H1 (cell line): ENCODE data around the gene TRAIP. TPM values are rescaled to one million over a fixed set of nuclear protein-coding genes. Genes with fewer than 3 reads are reported as not detected.

Experiments
- CTCF ChIA-PET: fragments of 300-600 bp; sonication (Branson Sonifier 250); formaldehyde crosslinking; loops from one replicate; lab custom pipeline; 2021; ENCODE audit not compliant: partially characterized antibody; lab: Charles Lee
- POLR2A ChIA-PET: fragments of 300-600 bp; sonication (Branson Sonifier 250); formaldehyde crosslinking; loops from one replicate; lab custom pipeline; 2021; ENCODE audit warnings: inconsistent platforms; ENCODE audit not compliant: partially characterized antibody; lab: Charles Lee
- DNase-seq, 2 experiments: peaks; one replicate each; pipeline versions ENCODE4 v3.0.0 to v3.0.0-alpha.2; 2010 to 2022; ENCODE audit warnings: low spot score in 2 of 2, low read depth in 1 of 2, mixed read lengths in 1 of 2
- FAIRE-seq: peaks from 2 replicates; lab custom pipeline; 2011; peaks lifted over from hg19 to GRCh38; lab: Jason Lieb, UNC
- H2AFZ ChIP-seq: 2 replicates; pipeline ENCODE4 v1.8.1; 2012; ENCODE audit warnings: low read length, inconsistent platforms
- H2AK5ac ChIP-seq: 2 replicates; pipeline ENCODE4 v1.6.1; 2013; ENCODE audit warnings: low read depth, low read length
- H2BK120ac ChIP-seq: replicated peaks from 2 replicates; pipeline ENCODE3; 2013; ENCODE audit warnings: low read depth, low read length, inconsistent platforms
- H2BK12ac ChIP-seq: 2 replicates; pipeline ENCODE4 v1.6.1; 2013; ENCODE audit warnings: low read depth, low read length
- H2BK15ac ChIP-seq: 2 replicates; pipeline ENCODE4 v1.6.1; 2013; ENCODE audit warnings: low read length
- H2BK20ac ChIP-seq: 2 replicates; pipeline ENCODE4 v1.6.1; 2013; ENCODE audit warnings: low read length
- H2BK5ac ChIP-seq: 2 replicates; pipeline ENCODE4 v1.6.1; 2013; ENCODE audit warnings: low read depth, low read length
- H3K14ac ChIP-seq: 2 replicates; pipeline ENCODE4 v1.6.1; 2013; ENCODE audit warnings: inconsistent platforms; ENCODE audit not compliant: insufficient read length
- H3K18ac ChIP-seq: 2 replicates; pipeline ENCODE4 v1.6.1; 2013; ENCODE audit warnings: low read length; ENCODE audit errors: extremely low read depth
- H3K23ac ChIP-seq: 2 replicates; pipeline ENCODE4 v1.6.1; 2013; ENCODE audit warnings: inconsistent platforms; ENCODE audit not compliant: insufficient read length
- H3K23me2 ChIP-seq: 2 replicates; pipeline ENCODE4 v1.6.1; 2013; ENCODE audit warnings: low read depth, low read length
- H3K27ac ChIP-seq: 2 replicates; pipeline ENCODE4 v1.6.1; 2011; ENCODE audit warnings: low read depth, low read length, inconsistent platforms
- H3K27me3 ChIP-seq, 4 experiments: replicated peaks in 1 of 4; 1 replicate in 1 of 4; 2 replicates in 3 of 4; pipeline versions ENCODE4 v1.6.1 to v1.8.1; 2011 to 2013; ENCODE audit warnings: low read length in 3 of 4, mild to moderate bottlenecking in 3 of 4, inconsistent platforms in 2 of 4, mixed read lengths in 2 of 4, moderate library complexity in 1 of 4; ENCODE audit not compliant: control insufficient read depth in 3 of 4, insufficient read depth in 3 of 4; ENCODE audit errors: extremely low read depth in 1 of 4
- H3K36me3 ChIP-seq, 4 experiments: 2 replicates each; pipeline versions ENCODE4 v1.6.1 to v1.8.1; 2011 to 2013; ENCODE audit warnings: mild to moderate bottlenecking in 4 of 4, low read length in 3 of 4, moderate library complexity in 2 of 4, control low read depth in 1 of 4, inconsistent platforms in 1 of 4; ENCODE audit not compliant: insufficient read depth in 4 of 4, control insufficient read depth in 2 of 4
- H3K4ac ChIP-seq: replicated peaks from 2 replicates; pipeline ENCODE3; 2013; ENCODE audit warnings: low read length, low read depth, mixed read lengths, inconsistent platforms; ENCODE audit not compliant: insufficient read length
- H3K4me1 ChIP-seq, 4 experiments: replicated peaks in 1 of 4; 1 replicate in 1 of 4; 2 replicates in 3 of 4; pipeline versions ENCODE4 v1.6.1 to v1.8.1; 2011 to 2013; ENCODE audit warnings: low read length in 3 of 4, inconsistent platforms in 2 of 4, mixed read lengths in 1 of 4; ENCODE audit not compliant: insufficient read depth in 4 of 4, control insufficient read depth in 3 of 4
- H3K4me2 ChIP-seq, 2 experiments: 2 replicates each; pipeline versions ENCODE4 v1.6.1 to v1.8.1; 2011 to 2013; ENCODE audit warnings: low read depth in 2 of 2, low read length in 2 of 2, control low read depth in 1 of 2, inconsistent platforms in 1 of 2, mild to moderate bottlenecking in 1 of 2; ENCODE audit not compliant: insufficient read depth in 1 of 2
- H3K4me3 ChIP-seq, 4 experiments: fragments of 200-600, 300-600 bp in 1 of 4; sonication (generic), shearing (Covaris generic), sonication (Bioruptor Twin) in 1 of 4; 2 replicates each; pipeline versions ENCODE4 v1.5.1 to v1.8.1; 2011 to 2016; ENCODE audit warnings: low read length in 4 of 4, low read depth in 3 of 4, control low read depth in 2 of 4, inconsistent platforms in 2 of 4, mild to moderate bottlenecking in 2 of 4, mixed read lengths in 1 of 4, moderate library complexity in 1 of 4; ENCODE audit not compliant: insufficient read depth in 2 of 4; ENCODE audit errors: extremely low read depth in 1 of 4
- H3K56ac ChIP-seq: replicated peaks from 2 replicates; pipeline ENCODE3; 2013; ENCODE audit warnings: low read depth, mild to moderate bottlenecking, mixed read lengths, low read length, inconsistent platforms; ENCODE audit not compliant: insufficient read length
- H3K79me1 ChIP-seq: 2 replicates; pipeline ENCODE4 v1.6.1; 2013; ENCODE audit warnings: low read depth, low read length, control low read depth
- H3K79me2 ChIP-seq, 2 experiments: 2 replicates each; pipeline versions ENCODE4 v1.6.1 to v1.8.1; 2012 to 2013; ENCODE audit warnings: low read length in 2 of 2, mild to moderate bottlenecking in 2 of 2, inconsistent platforms in 1 of 2; ENCODE audit not compliant: insufficient read depth in 2 of 2, control insufficient read depth in 1 of 2
- H3K9ac ChIP-seq, 4 experiments: replicated peaks in 1 of 4; 1 replicate in 1 of 4; 2 replicates in 3 of 4; pipeline versions ENCODE4 v1.6.1 to v1.8.1; 2011 to 2013; ENCODE audit warnings: low read depth in 3 of 4, low read length in 3 of 4, control low read depth in 2 of 4, mild to moderate bottlenecking in 2 of 4, moderate library complexity in 2 of 4, inconsistent platforms in 1 of 4; ENCODE audit errors: extremely low read depth in 1 of 4
- H3K9me3 ChIP-seq, 2 experiments: 2 replicates each; pipeline versions ENCODE4 v1.6.1 to v1.8.1; 2012 to 2013; ENCODE audit warnings: mild to moderate bottlenecking in 2 of 2, moderate library complexity in 2 of 2, control low read depth in 1 of 2, inconsistent platforms in 1 of 2, low read depth in 1 of 2, low read length in 1 of 2, mixed read lengths in 1 of 2; ENCODE audit not compliant: insufficient read depth in 2 of 2
- H4K20me1 ChIP-seq, 2 experiments: replicated peaks in 1 of 2; 2 replicates each; pipeline versions ENCODE3 to v1.8.1; 2011 to 2013; ENCODE audit warnings: inconsistent platforms in 2 of 2, low read length in 2 of 2, mild to moderate bottlenecking in 1 of 2; ENCODE audit not compliant: insufficient read depth in 2 of 2, control insufficient read depth in 1 of 2
- H4K5ac ChIP-seq: 2 replicates; pipeline ENCODE4 v1.6.1; 2013; ENCODE audit warnings: low read length, low read depth, mixed read lengths, inconsistent platforms; ENCODE audit not compliant: insufficient read length
- H4K8ac ChIP-seq: 2 replicates; pipeline ENCODE4 v1.8.0; 2013; ENCODE audit warnings: mild to moderate bottlenecking, moderate library complexity, low read length, inconsistent platforms; ENCODE audit not compliant: insufficient read depth; ENCODE audit errors: extremely low read depth
- H4K91ac ChIP-seq: replicated peaks from 2 replicates; pipeline ENCODE3; 2013; ENCODE audit warnings: low read length, mixed read lengths, inconsistent platforms; ENCODE audit not compliant: insufficient read length
- ASH2L ChIP-seq: fragments of 200-600, 300-600 bp; sonication (generic); IDR thresholded peaks from one replicate; pipeline ENCODE4 v1.7.1; 2017; ENCODE audit warnings: low read length
- ATF2 ChIP-seq: IDR thresholded peaks from 2 replicates; pipeline ENCODE4 v1.6.1; 2012; ENCODE audit warnings: low read length, inconsistent platforms
- CEBPB ChIP-seq: IDR thresholded peaks from 2 replicates; pipeline ENCODE4 v1.6.1; 2012; ENCODE audit warnings: low read depth, low read length
- CTBP2 ChIP-seq: IDR thresholded peaks from 2 replicates; pipeline ENCODE4 v1.7.0; 2011; ENCODE audit warnings: borderline replicate concordance, mild to moderate bottlenecking, moderate library complexity, mixed read lengths, low read length; ENCODE audit not compliant: insufficient read depth, insufficient read length
- RBBP5 ChIP-seq: IDR thresholded peaks from 2 replicates; pipeline ENCODE4 v1.7.1; 2012; ENCODE audit warnings: low read depth, mild to moderate bottlenecking, inconsistent platforms, low read length, moderate library complexity, borderline replicate concordance
- WGBS, 2 experiments: shearing (Covaris generic) in 1 of 2; methylation state at CpG; one replicate each; pipeline versions ENCODE4 v1.1.6 to v1.1.7; 2013 to 2015; ENCODE audit warnings: low lambda C conversion rate in 2 of 2, mixed read lengths in 2 of 2, inconsistent platforms in 1 of 2, low coverage in 1 of 2, missing lambda C conversion rate in 1 of 2; ENCODE audit not compliant: insufficient replicate concordance in 2 of 2, insufficient coverage in 1 of 2, insufficient read length in 1 of 2; ENCODE audit errors: extremely low coverage in 1 of 2, missing lambda C conversion rate in 1 of 2; 5-methylcytosine and 5-hydroxymethylcytosine counted together
- polyA plus RNA-seq, 7 experiments: library from polyadenylated mRNA; depleted of rRNA in 3 of 7; stranded (reverse) in 5 of 7; unstranded in 2 of 7; fragments of >200 nt in 5 of 7; fragments of 200-250 nt in 2 of 7; gene quantifications; 1 replicate in 5 of 7; 2 replicates in 1 of 7; 4 replicates in 1 of 7; pipeline versions ENCODE4 v1.2.1 to v1.2.3, GENCODE V29; 2011 to 2013; ENCODE audit warnings: missing spikeins in 2 of 7, mixed read lengths in 2 of 7
- total RNA-seq: library from RNA; stranded (reverse); fragmentation: NEBNext Ultra II Directional; extraction: Animal tissue kit (Norgen Biotek cat#: 25700); gene quantifications from 2 replicates; pipeline ENCODE4 v1.2.1, GENCODE V29; 2021

Gene TRAIP
- total and polyA plus RNA-seq, 2 of the 8 experiments (the other 6 are each of a cell fraction or from before 2014, with no cell fraction given): 27.7 to 28.1 TPM

GRCh38 chr3:49864505-49864904 is 8.1 kb upstream of the TRAIP start:
- ChIA-PET POLR2A (interaction anchor here (1.0 to 14.0 kb wide), 5 partner anchors 8 to 146 kb away, joined by 3 to 149 read pairs (median 4); partner anchors contain the start of genes AMIGO3 and TRAIP), CTCF (interaction anchor here (0.5 to 11.7 kb wide), 6 partner anchors 17 to 144 kb away, joined by 3 to 89 read pairs (median 10); partner anchors contain the start of gene MST1R)
- Histone ChIP-seq H2AFZ (no peak overlapping the region), H3K9ac (no peak overlapping the region), H2BK12ac (no peak overlapping the region), H3K27me3 (no peaks in the 10 kb centered on the region), H3K27ac (0 out of 2 replicates have a peak overlapping the region, but pooled peaks have one; percentile 42), H3K18ac (no peak overlapping the region), H3K4me2 (no peak overlapping the region; a peak in 1 of 4 replicates), H2BK5ac (no peak overlapping the region), H3K23ac (no peak overlapping the region), H4K91ac (no peak overlapping the region), H2AK5ac (no peak overlapping the region), H3K23me2 (peaks cover 13% of the 10 kb centered on the region; the same call in 1 of the 2 replicates), H3K4me1 (peaks cover 5 to 40% (median 29%) of the 10 kb centered on the region in 4 experiments), H3K79me2 (peaks cover 3 to 57% of the 10 kb centered on the region in 2 experiments; a peak in 3 of 4 replicates), H3K4me3 (no peak overlapping the region), H2BK20ac (no peak overlapping the region; the same call in 1 of the 2 replicates), H4K8ac (peak overlapping the region; percentile 63; the same call in 1 of the 2 replicates), H3K9me3 (no peaks in the 10 kb centered on the region), H4K5ac (no peak overlapping the region), H2BK15ac (0 out of 2 replicates have a peak overlapping the region, but pooled peaks have one; percentile 46), H3K36me3 (peaks cover 7 to 14% (median 9%) of the 10 kb centered on the region in 4 experiments; a peak in 5 of 8 replicates), H3K79me1 (peaks cover 22% of the 10 kb centered on the region), H2BK120ac (no peak overlapping the region), H3K4ac (no peak overlapping the region), H4K20me1 (peaks cover 14 to 30% of the 10 kb centered on the region in 2 experiments), H3K56ac (no peak overlapping the region), H3K14ac (no peak overlapping the region)
- WGBS, 2 experiments: 92% methylated on average over 4 of the region's 5 CpGs; no CpG with 5 or more reads in 1 of the 2 experiments
- FAIRE-seq (no peak), DNase-seq (no peak)
- TF ChIP-seq ATF2 (no peak), CTBP2 (no peak), CEBPB (no peak), ASH2L (no peak), RBBP5 (no peak)
